Measurements from ENCODE around the gene SLC25A3.
A peak's percentile ranks its signal among the peaks of the same experiment; 100 is the strongest.
"Not testable (repeated sequence)": the region's sequence is repeated elsewhere in the genome, so short reads cannot be mapped to it uniquely, and the experiment has no call there.

SLC25A3 gene

DNA sequence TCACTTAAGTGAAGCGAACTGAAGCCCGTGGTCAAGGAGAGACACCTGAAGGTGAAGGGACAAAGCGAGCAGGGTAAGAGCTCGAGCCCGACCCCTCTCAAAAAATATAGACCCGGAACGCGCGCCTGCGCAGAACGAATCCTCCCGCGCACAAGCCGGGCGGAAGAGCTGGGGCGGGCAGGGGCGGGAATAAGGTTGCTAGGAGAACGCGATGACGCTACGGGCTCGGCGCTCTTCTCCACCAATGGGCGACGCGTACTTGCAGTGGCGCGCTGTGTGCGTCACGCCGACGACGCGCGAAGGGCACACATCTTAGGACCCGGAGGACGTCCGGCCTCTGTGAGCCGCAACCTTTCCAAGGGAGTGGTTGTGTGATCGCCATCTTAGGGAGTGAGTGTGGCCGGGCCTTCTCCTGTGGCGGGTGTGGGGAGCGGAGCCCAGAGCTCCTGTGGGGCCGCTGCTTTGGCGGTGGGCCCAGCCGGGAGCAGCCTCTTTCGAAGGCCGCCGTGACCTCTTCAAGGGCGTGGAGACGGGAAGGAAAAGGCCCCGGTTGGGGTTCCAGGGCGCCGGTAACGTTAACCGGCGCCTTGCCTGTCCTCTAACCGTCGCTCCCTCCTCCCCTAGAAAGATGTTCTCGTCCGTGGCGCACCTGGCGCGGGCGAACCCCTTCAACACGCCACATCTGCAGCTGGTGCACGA, at the start of gene SLC25A3:
Gene SLC25A3, plus strand, starts transcription at position 336 of the 699 bp plus-strand sequence. Its CDS starts 293 bp downstream, at position 629.
- peak; percentile 99 for DNase-seq

DNA sequence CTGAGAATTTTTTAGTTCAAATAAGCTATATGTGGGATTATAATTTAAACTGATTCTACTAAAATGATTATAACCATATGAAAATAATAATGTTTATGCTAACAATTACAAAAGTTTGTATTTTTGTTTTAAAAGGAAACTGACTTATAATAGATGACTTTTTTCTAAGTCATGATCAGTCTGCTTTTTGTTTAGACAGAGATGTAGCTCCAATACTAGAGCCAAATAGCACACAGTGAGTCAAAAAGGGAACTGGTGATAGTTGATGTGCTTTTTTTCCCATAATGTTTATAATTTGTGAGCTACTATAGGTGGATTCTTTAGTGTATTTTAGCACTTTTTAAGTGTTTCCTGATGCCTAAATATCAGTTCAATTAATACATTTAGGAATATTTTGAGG, 49.8 kb upstream of the SLC25A3 start:
- no peak for DNase-seq

- DNase-seq = no peak
Observed at GRCh38 chr12:98544751-98545150, 48.7 kb upstream of the SLC25A3 start.

- DNase-seq = no peak
Observed at GRCh38 chr12:98549371-98550110, 43.9 kb upstream of the SLC25A3 start.

DNA sequence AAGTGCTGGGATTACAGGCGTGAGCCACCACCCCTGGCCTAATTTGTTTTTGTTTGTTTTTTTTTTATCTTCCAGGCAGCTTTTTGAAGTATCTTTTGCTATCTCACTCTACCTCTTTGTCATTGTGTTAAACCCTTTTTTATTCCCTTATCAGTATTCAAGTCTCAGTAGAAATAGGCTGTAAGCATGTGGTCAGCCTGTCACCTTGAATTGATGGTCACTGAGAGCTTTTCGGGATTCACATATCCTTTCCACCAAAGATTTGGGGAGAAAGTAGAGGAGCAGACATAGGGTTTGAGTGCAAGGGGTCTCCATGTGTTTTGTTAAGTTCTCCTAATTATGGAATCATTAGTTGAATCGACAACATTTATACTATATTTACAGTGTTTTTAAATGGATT, 41.7 kb upstream of the SLC25A3 start:
- DNase-seq = no peak

DNA sequence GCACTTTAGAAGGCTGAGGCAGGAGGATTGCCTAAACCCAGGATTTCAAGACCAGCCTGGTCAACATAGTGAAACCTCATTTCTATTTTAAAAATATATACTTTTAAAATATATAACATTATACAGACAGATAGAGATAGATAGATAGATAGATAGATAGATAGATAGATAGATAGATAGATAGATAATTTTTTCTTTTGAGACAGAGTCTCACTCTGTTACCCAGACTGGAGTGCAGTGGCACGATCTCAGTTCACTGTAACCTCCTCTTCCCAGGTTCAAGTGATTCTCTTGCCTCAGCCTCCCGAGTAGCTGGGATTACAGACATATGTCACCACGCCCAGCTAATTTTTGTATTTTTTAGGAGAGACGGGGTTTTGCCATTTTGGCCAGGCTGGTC, 35.4 kb upstream of the SLC25A3 start:
- not testable (repeated sequence) for DNase-seq

GRCh38 chr12:98559666-98560065, 33.8 kb upstream of the SLC25A3 start:
- DNase-seq = no peak

GRCh38 chr12:98561846-98562245, 31.6 kb upstream of the SLC25A3 start:
- no peak for DNase-seq

DNA sequence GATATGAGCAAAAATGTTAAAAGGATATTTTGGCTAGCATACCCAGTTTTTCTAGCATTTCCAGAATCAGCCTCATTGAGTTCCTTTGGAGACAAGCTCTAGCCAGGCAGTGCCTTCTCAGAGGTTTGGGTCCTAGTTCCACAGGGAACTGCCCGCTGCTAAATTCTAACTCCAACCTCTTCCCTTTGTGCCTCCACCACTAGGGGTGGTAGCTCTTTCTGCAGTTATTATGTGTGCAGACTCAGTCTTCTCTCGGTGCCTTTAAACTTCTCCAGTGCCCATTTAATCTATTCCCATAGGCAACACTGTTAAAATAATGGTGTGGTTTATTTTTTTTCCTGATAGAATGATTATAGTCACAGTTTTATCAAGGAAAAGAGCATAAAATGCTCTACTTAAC, 21.5 kb upstream of the SLC25A3 start:
- peak; percentile 45 for DNase-seq

DNA sequence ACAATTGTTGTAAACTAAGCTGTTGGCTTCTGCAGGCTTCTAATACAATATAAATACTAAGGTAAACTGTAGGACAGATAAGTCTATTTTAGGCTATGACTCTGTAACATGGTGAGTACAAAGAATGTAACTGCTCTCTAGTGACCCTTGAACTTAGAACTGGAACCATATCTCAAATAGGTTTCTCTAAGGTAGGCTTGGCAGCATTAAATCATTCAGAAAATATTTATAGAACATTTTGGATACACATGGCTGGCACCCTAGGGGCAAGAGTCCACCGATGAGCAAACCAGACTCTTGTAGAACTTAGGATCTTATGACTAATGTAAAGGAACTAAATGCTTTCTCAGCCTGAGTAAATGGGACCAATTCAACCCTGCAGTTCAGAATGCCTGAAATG, 19.4 kb upstream of the SLC25A3 start:
- DNase-seq = no peak

- no peak for DNase-seq
Observed at GRCh38 chr12:98575013-98575412, 18.5 kb upstream of the SLC25A3 start.

- not testable (repeated sequence) for DNase-seq
Observed at GRCh38 chr12:98576795-98577194, 16.7 kb upstream of the SLC25A3 start.

GRCh38 chr12:98578392-98578791, 15.1 kb upstream of the SLC25A3 start:
- DNase-seq = no peak

DNA sequence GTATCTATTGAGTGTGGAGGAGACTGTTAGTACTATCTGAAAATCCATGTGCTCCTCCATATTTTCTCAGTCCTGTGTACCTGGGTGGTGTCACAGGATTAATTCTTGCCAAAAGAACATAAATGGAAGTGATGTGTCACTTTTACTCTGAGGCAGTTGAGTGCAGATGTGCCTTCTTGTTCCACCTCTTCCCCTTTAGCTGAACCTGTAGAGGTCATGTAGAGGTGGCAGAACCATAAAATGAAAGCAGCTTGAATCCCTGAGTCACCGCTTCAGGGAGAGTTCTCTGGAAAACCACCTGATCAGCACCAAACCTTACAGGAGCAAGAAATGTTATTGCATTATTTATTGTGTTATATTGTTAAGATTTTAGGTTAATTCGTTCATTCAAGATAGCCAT, 14.7 kb upstream of the SLC25A3 start:
- DNase-seq = no peak

DNA sequence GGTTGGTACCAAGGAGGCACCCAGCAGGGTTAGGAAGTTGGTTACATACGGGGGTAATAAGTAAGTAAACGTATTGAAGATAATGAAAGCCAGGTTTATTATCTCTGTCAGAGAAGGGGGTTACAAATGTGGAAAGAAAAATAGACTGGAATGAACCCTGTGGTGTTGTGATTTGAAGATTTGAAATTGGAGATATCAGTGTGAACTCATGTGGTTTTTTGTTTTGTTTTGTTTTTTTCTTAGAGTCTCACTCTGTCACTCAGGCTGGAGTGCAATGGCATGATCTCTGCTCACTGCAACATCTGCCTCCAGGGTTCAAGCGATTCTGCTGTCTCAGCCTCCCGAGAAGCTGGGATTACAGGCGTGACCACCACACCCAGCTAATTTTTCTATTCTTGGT, 14.1 kb upstream of the SLC25A3 start:
- no peak for DNase-seq

GRCh38 chr12:98579835-98580234, 13.7 kb upstream of the SLC25A3 start:
- DNase-seq = no peak

DNA sequence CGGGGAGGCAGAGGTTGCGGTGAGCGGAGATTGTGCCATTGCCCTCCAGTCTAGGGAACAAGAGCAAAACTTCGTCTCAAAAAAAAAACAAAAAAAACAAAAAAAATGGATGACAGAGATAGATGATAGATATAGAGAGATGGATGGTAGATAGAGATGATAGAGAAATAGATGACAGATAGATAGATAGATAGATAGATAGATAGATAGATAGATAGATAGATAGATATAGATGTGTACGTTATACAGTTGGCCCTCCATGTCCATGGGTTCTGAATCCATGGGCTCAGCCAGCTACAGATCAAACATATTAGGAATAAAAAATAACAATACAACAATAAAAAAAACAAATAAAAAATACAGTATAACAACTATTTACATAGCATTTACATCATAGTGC, 12.8 kb upstream of the SLC25A3 start:
- DNase-seq = no peak

GRCh38 chr12:98581101-98581500, 12.4 kb upstream of the SLC25A3 start:
- no peak for DNase-seq

GRCh38 chr12:98582093-98582492, 11.4 kb upstream of the SLC25A3 start:
- DNase-seq = no peak

DNA sequence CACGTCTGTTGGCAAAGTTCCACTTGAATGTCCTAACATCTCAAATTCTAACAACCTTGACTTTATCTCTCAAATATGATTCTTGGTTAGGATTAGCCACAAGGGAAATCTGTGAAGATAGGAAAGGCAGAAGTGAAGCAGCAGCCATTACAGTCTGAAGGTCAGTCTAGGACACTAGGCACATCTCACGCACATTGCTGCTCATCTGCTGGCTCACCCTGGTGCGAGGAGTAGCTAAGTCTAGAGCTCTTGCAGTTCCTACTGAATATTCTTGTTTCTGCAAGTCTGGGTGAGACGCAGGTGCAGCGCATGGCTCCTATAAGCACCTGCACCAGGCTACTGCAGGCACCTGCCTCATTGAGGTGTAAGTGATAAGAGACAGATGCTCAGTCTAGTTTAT, 6.4 kb upstream of the SLC25A3 start:
- DNase-seq = no peak

DNA sequence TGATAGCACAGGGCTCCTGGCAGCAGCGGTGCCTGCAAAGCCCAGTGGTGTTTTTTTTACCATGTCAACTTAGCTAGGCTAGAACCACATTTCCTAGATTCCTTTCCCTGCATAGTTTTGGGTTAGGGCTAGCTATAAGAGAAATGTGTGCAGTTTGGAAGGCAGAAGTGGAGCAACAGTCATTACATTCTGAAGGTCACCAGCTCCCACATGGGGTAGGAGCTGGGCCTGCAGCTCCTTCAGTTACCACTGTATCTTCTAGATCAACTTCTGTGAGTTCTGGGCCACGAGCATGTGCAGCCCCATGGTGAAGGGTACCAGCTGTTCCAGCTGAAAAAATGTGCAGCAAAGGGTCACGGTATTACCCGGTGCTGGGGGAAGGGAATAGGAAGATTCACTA, 2.3 kb upstream of the SLC25A3 start:
- DNase-seq = no peak

DNA sequence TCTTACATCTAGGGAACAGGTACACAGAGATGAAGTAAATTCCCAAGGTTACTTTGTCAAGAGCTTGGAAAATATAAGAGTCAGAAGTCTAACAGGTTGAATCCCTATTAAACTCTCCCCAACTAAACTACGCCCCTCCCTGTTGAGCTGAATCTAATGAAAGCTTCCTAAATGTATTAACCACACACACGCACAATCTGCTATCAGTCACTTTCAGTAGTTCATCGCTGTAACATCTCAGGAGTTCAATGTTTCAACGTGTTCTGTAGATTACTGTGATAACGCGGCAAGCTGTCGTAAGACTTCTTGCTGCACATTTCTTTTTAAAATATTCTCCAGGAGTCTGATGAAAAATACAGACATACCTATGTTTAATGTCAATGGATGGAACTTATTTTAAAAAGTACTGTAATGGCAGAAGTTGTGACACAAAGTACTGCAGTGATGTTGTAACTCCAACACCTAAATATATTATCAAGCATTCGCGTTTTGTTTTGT, 612 bp upstream of the SLC25A3 start:
- peak; percentile 58 for DNase-seq

DNA sequence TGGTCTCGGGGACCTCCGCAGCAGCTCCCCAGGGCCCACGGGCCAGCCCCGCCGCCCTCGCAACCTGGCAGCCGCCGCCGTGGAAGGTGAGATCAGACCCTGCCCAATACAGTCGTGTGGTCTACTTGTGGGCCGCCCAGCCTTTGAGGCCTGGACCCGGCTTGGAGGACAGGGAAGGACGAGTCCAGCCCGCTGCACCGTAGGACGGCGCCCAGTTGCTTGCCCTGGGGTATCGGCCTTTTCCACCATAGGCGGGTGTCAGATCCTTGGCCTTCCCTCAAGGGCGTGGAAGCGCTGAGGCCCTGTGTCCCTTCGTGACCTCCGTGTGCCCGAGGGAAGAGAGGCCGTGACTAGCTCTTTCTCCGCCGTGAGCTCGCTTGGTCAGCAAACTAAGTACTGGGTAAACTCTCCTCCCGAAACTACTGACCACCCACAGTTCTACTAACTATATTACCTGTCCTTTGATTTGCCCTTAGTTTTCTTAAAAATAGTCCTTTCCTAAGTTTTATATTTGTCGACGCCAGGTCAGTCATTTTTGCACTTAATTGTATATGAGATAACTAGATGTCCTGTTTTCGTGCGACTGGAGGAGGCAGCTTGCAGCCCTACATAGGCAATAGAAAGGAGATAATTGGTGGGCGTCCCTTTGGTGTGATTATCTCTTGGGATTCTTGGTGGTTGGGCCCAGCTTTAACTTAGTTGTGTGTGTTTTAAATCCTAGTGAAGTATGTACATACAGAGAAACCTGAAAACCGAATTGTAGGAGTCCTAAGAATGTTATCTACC, 757 bp downstream of the SLC25A3 start:
- peak; percentile 48 for DNase-seq
